Endothelial cell of umbilical vein (primary cell): Measurements from ENCODE around the gene CYFIP2. TPM values are rescaled to one million over a fixed set of nuclear protein-coding genes. Genes with fewer than 3 reads are reported as not detected.

ENCODE experiments used
- BruUV-seq: library from RNA; stranded (reverse); fragments of 400-500 nt; replicated peaks from 2 replicates; lab custom pipeline; 2021; lab: Mats Ljungman, UMichigan
- CTCF ChIA-PET: fragments of 300-600, 350-600 bp; sonication (Branson Sonifier 250); formaldehyde crosslinking; loops from one replicate; lab custom pipeline; 2021; ENCODE audit warnings: antibody characterized with exemption, inconsistent platforms; lab: Charles Lee
- POLR2A ChIA-PET: fragments of 300-600, 350-600 bp; sonication (Branson Sonifier 250); formaldehyde crosslinking; loops from one replicate; lab custom pipeline; 2021; ENCODE audit warnings: antibody characterized with exemption, inconsistent platforms; lab: Charles Lee
- DNase-seq: peaks from one replicate; pipeline ENCODE4 v3.0.0-alpha.2; 2011; ENCODE audit warnings: low read depth, low spot score
- FAIRE-seq: peaks from 2 replicates; lab custom pipeline; 2011; peaks lifted over from hg19 to GRCh38; lab: Jason Lieb, UNC
- H2AFZ ChIP-seq: 2 replicates; pipeline ENCODE4 v1.6.0; 2012; ENCODE audit warnings: low read depth, low read length, control low read depth, inconsistent platforms
- H3K27ac ChIP-seq: 2 replicates; pipeline ENCODE4 v1.5.1; 2011; ENCODE audit warnings: low read depth, mild to moderate bottlenecking, control low read depth, low read length, moderate library complexity; ENCODE audit not compliant: insufficient read depth
- H3K27me3 ChIP-seq, 2 experiments: 2 replicates each; pipeline versions ENCODE4 v1.6.0 to v1.6.1; 2011; ENCODE audit warnings: low read length in 2 of 2, mixed read lengths in 1 of 2; ENCODE audit not compliant: control insufficient read depth in 2 of 2, insufficient read depth in 2 of 2
- H3K36me3 ChIP-seq, 2 experiments: 2 replicates in 1 of 2; 3 replicates in 1 of 2; pipeline ENCODE4 v1.5.1; 2011; ENCODE audit warnings: low read length in 2 of 2, mild to moderate bottlenecking in 1 of 2, moderate library complexity in 1 of 2; ENCODE audit not compliant: control insufficient read depth in 2 of 2, insufficient read depth in 2 of 2; ENCODE audit errors: extremely low read depth in 1 of 2
- H3K4me1 ChIP-seq: 3 replicates; pipeline ENCODE4 v1.5.1; 2011; ENCODE audit warnings: mild to moderate bottlenecking, low read length; ENCODE audit not compliant: control insufficient read depth, insufficient read depth; ENCODE audit errors: extremely low read depth
- H3K4me2 ChIP-seq: 2 replicates; pipeline ENCODE4 v1.6.1; 2011; ENCODE audit warnings: low read length, control low read depth, mixed read lengths; ENCODE audit not compliant: insufficient read depth
- H3K4me3 ChIP-seq, 3 experiments: fragments of 200-600 bp in 1 of 3; sonication (generic), shearing (Covaris generic) in 1 of 3; replicated peaks in 1 of 3; 2 replicates each; pipeline ENCODE4 v1.5.1; 2011 to 2016; ENCODE audit warnings: control low read depth in 3 of 3, low read length in 3 of 3, mild to moderate bottlenecking in 2 of 3, inconsistent platforms in 1 of 3, low read depth in 1 of 3, moderate library complexity in 1 of 3; ENCODE audit not compliant: insufficient read depth in 1 of 3
- H3K79me2 ChIP-seq: 2 replicates; pipeline ENCODE4 v1.6.0; 2012; ENCODE audit warnings: low read length, inconsistent platforms; ENCODE audit not compliant: control insufficient read depth, insufficient read depth
- H3K9ac ChIP-seq: replicated peaks from 2 replicates; pipeline ENCODE3; 2011; ENCODE audit warnings: low read length, control low read depth; ENCODE audit not compliant: insufficient read depth; ENCODE audit errors: extremely low read depth
- H3K9me1 ChIP-seq: replicated peaks from 3 replicates; pipeline ENCODE4 v1.6.0; 2011; ENCODE audit warnings: mild to moderate bottlenecking, low read length; ENCODE audit not compliant: control insufficient read depth, insufficient read depth; ENCODE audit errors: extremely low read depth
- H3K9me3 ChIP-seq: replicated peaks from 2 replicates; pipeline ENCODE4 v1.5.1; 2012; ENCODE audit warnings: low read length, inconsistent platforms; ENCODE audit not compliant: control insufficient read depth, insufficient read depth
- H4K20me1 ChIP-seq: replicated peaks from 2 replicates; pipeline ENCODE3; 2011; ENCODE audit warnings: mild to moderate bottlenecking, low read length; ENCODE audit not compliant: control insufficient read depth, insufficient read depth; ENCODE audit errors: extremely low read depth
- EZH2 ChIP-seq: IDR thresholded peaks from 2 replicates; pipeline ENCODE4 v1.6.1; 2012; ENCODE audit warnings: borderline replicate concordance, low read depth, mild to moderate bottlenecking, moderate library complexity, low read length, inconsistent platforms; ENCODE audit not compliant: severe bottlenecking
- FOS ChIP-seq: IDR thresholded peaks from 2 replicates; pipeline ENCODE4 v1.6.1; 2011; ENCODE audit warnings: mild to moderate bottlenecking, low read length, moderate library complexity, borderline replicate concordance; ENCODE audit not compliant: insufficient read depth
- GATA2 ChIP-seq: IDR thresholded peaks from 2 replicates; pipeline ENCODE4 v1.7.0; 2011; ENCODE audit warnings: low read depth, mild to moderate bottlenecking, moderate library complexity, mixed read lengths, low read length; ENCODE audit not compliant: insufficient read length, insufficient read depth
- JUN ChIP-seq: IDR thresholded peaks from 2 replicates; pipeline ENCODE4 v1.6.1; 2011; ENCODE audit warnings: borderline replicate concordance, low read depth; ENCODE audit not compliant: insufficient read length, insufficient read depth
- MYC ChIP-seq: IDR thresholded peaks from one replicate; pipeline ENCODE4 v1.6.1; 2011; ENCODE audit warnings: mild to moderate bottlenecking, low read depth, low read length
- POLR2A ChIP-seq: IDR thresholded peaks from 2 replicates; pipeline ENCODE4 v1.6.1; 2012; ENCODE audit warnings: low read depth, mild to moderate bottlenecking, control low read depth, low read length
- POLR2AphosphoS5 ChIP-seq: IDR thresholded peaks from 2 replicates; pipeline ENCODE4 v1.6.1; 2012; ENCODE audit warnings: low read depth, mild to moderate bottlenecking, control low read depth, low read length, moderate library complexity; ENCODE audit not compliant: insufficient read depth
- dilution Hi-C: fragments of 300-500 bp; cut with MboI; formaldehyde crosslinking; loops from one replicate; pipeline ENCODE4 v1.15.0; 2019; ENCODE audit warnings: low sequenced_read_pairs; ENCODE audit not compliant: extremely low pct_ligation_motif_present
- intact Hi-C: fragments of 100-400 bp; cut with micrococcal nuclease; formaldehyde crosslinking; loops from one replicate; pipeline ENCODE4 v1.10.0; 2022
- polyA plus RNA-seq, 4 experiments: library from polyadenylated mRNA; depleted of rRNA in 3 of 4; stranded (reverse) in 3 of 4; unstranded in 1 of 4; fragments of >200 nt; gene quantifications; 2 replicates each; pipeline versions ENCODE4 v1.2.1 to v1.2.3, GENCODE V29; 2011 to 2012; ENCODE audit warnings: missing spikeins in 1 of 4
- total RNA-seq: library from RNA; stranded (reverse); gene quantifications from 2 replicates; pipeline ENCODE4 v1.2.3, GENCODE V29; 2021
- TF ChIP-seq, protein P1 (sequence below): IDR thresholded peaks from 2 replicates; pipeline ENCODE4 v1.6.1; 2011; ENCODE audit not compliant: insufficient read depth, insufficient read length
- TF ChIP-seq, protein P2 (sequence below), 2 donors: IDR thresholded peaks; 1 replicate in 1 of 2; 2 replicates in 1 of 2; pipeline ENCODE4 v1.5.1; 2011; ENCODE audit warnings: low read length in 2 of 2, mild to moderate bottlenecking in 2 of 2, moderate library complexity in 2 of 2, control low read depth in 1 of 2, inconsistent platforms in 1 of 2, low read depth in 1 of 2; ENCODE audit not compliant: insufficient read depth in 1 of 2; ENCODE audit errors: extremely low read depth in 1 of 2

CYFIP2 gene
- total and polyA plus RNA-seq, 2 donors (not counting 3 experiments of a cell fraction or from before 2014, with no cell fraction given) = 9.2 to 22.4 TPM

GRCh38 chr5:157270771-157271170 lies 4.8 kb downstream of the CYFIP2 start:
- Histone ChIP-seq H4K20me1 (no peaks in the 10 kb centered on the region), H3K9me3 (no peaks in the 10 kb centered on the region), H3K27ac (no peak overlapping the region), H3K9me1 (no peaks in the 10 kb centered on the region), H3K4me3 (no peak overlapping the region), H3K4me2 (no peak overlapping the region), H3K79me2 (no peaks in the 10 kb centered on the region), H3K36me3 (no peaks in the 10 kb centered on the region), H2AFZ (no peak overlapping the region), H3K27me3 (peaks cover 0 to 3% of the 10 kb centered on the region in 2 experiments), H3K9ac (no peak overlapping the region), H3K4me1 (no peaks in the 10 kb centered on the region)
- ChIA-PET CTCF (no interaction called here), POLR2A (no interaction called here)
- no TSS peak for BruUV-seq
- TF ChIP-seq JUN (no peak), MYC (no peak), EZH2 (no peak), POLR2AphosphoS5 (no peak), GATA2 (no peak), POLR2A (no peak), FOS (no peak)
- TF ChIP-seq, protein P1, sequence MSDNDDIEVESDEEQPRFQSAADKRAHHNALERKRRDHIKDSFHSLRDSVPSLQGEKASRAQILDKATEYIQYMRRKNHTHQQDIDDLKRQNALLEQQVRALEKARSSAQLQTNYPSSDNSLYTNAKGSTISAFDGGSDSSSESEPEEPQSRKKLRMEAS = no peak
- TF ChIP-seq, protein P2, sequence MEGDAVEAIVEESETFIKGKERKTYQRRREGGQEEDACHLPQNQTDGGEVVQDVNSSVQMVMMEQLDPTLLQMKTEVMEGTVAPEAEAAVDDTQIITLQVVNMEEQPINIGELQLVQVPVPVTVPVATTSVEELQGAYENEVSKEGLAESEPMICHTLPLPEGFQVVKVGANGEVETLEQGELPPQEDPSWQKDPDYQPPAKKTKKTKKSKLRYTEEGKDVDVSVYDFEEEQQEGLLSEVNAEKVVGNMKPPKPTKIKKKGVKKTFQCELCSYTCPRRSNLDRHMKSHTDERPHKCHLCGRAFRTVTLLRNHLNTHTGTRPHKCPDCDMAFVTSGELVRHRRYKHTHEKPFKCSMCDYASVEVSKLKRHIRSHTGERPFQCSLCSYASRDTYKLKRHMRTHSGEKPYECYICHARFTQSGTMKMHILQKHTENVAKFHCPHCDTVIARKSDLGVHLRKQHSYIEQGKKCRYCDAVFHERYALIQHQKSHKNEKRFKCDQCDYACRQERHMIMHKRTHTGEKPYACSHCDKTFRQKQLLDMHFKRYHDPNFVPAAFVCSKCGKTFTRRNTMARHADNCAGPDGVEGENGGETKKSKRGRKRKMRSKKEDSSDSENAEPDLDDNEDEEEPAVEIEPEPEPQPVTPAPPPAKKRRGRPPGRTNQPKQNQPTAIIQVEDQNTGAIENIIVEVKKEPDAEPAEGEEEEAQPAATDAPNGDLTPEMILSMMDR (IDR thresholded peaks at IDR 0.05; ENCODE audit: extremely low read depth in 1 of 2, insufficient read depth in 1 of 2, low read depth in 1 of 2, low read length in 2 of 2) = no peak
- FAIRE-seq (no peak), DNase-seq (no peak)
- intact Hi-C loops = no loop called here
- dilution Hi-C loops = no loop called here
